Measurements from ENCODE around the gene NSD1. TPM values are rescaled to one million over a fixed set of nuclear protein-coding genes. Genes with fewer than 3 reads are reported as not detected.

The NSD1 gene
- total and polyA plus RNA-seq, 2 donors (not counting 1 experiment from before 2014, with no cell fraction given) = 19.3 to 52.8 TPM

- Histone ChIP-seq H3K4me3 (replicated peaks in 1 of 4; ENCODE audit: control extremely low read depth in 1 of 4, insufficient read depth in 1 of 4, low read depth in 3 of 4, low read length in 4 of 4) (no peak overlapping the region), H3K9me3 (ENCODE audit: control insufficient read depth, insufficient read depth, low read depth, low read length) (no peaks in the 10 kb centered on the region), H3K36me3 (ENCODE audit: control insufficient read depth, insufficient read depth, low read length) (peaks cover 3% of the 10 kb centered on the region), H3K9ac (ENCODE audit: insufficient read depth, low read length) (no peak overlapping the region), H3K79me2 (ENCODE audit: control insufficient read depth, insufficient read depth, low read length) (peaks cover 2% of the 10 kb centered on the region), H3K27ac (ENCODE audit: insufficient read depth, low read length) (no peak overlapping the region), H2AFZ (ENCODE audit: low read length) (no peak overlapping the region), H3K27me3 (ENCODE audit: control insufficient read depth, insufficient read depth, low read length) (no peaks in the 10 kb centered on the region), H3K4me2 (ENCODE audit: extremely low read depth, insufficient read depth, low read length) (no peak overlapping the region), H4K20me1 (ENCODE audit: control insufficient read depth, extremely low read depth, insufficient read depth, low read length) (no peaks in the 10 kb centered on the region), H3K4me1 (ENCODE audit: control insufficient read depth, extremely low read depth, insufficient read depth, low read length) (no peaks in the 10 kb centered on the region)
- DNase-seq (ENCODE audit: low read depth in 2 of 2) = no peak
- TF ChIP-seq CTCF (conservative IDR thresholded peaks at IDR 0.05 in 1 of 2, IDR thresholded peaks at IDR 0.05 in 1 of 2; ENCODE audit: low read depth in 1 of 2, low read length in 2 of 2) = no peak
- TF ChIP-seq EZH2 (IDR thresholded peaks at IDR 0.05; ENCODE audit: low read length, missing control alignments) = no peak
Observed at GRCh38 chr5:177204281-177204680, 70.7 kb downstream of the NSD1 start.

GRCh38 chr5:177209610-177210009 lies 76.0 kb downstream of the NSD1 start:
- H3K9me3 ChIP-seq (ENCODE audit: control insufficient read depth, insufficient read depth, low read depth, low read length) = no peaks in the 10 kb centered on the region
- no peak overlapping the region for H3K27ac ChIP-seq (ENCODE audit: insufficient read depth, low read length)
- H3K27me3 ChIP-seq (ENCODE audit: control insufficient read depth, insufficient read depth, low read length) = no peaks in the 10 kb centered on the region
- no peaks in the 10 kb centered on the region for H3K4me1 ChIP-seq (ENCODE audit: control insufficient read depth, extremely low read depth, insufficient read depth, low read length)
- H3K36me3 ChIP-seq (ENCODE audit: control insufficient read depth, insufficient read depth, low read length) = peaks cover 8% of the 10 kb centered on the region
- H2AFZ ChIP-seq (ENCODE audit: low read length) = no peak overlapping the region
- H3K4me3 ChIP-seq (replicated peaks in 1 of 4; ENCODE audit: control extremely low read depth in 1 of 4, insufficient read depth in 1 of 4, low read depth in 3 of 4, low read length in 4 of 4) = no peak overlapping the region
- no peak overlapping the region for H3K4me2 ChIP-seq (ENCODE audit: extremely low read depth, insufficient read depth, low read length)
- H4K20me1 ChIP-seq (ENCODE audit: control insufficient read depth, extremely low read depth, insufficient read depth, low read length) = no peaks in the 10 kb centered on the region
- DNase-seq (ENCODE audit: low read depth in 2 of 2) = no peak
- H3K79me2 ChIP-seq (ENCODE audit: control insufficient read depth, insufficient read depth, low read length) = peaks cover 2% of the 10 kb centered on the region
- H3K9ac ChIP-seq (ENCODE audit: insufficient read depth, low read length) = no peak overlapping the region
- no peak for TF ChIP-seq EZH2 (IDR thresholded peaks at IDR 0.05; ENCODE audit: low read length, missing control alignments)
- TF ChIP-seq CTCF (conservative IDR thresholded peaks at IDR 0.05 in 1 of 2, IDR thresholded peaks at IDR 0.05 in 1 of 2; ENCODE audit: low read depth in 1 of 2, low read length in 2 of 2) = no peak

- Histone ChIP-seq H3K79me2 (ENCODE audit: control insufficient read depth, insufficient read depth, low read length) (peaks cover 2% of the 10 kb centered on the region), H3K9me3 (ENCODE audit: control insufficient read depth, insufficient read depth, low read depth, low read length) (no peaks in the 10 kb centered on the region), H3K9ac (ENCODE audit: insufficient read depth, low read length) (no peak overlapping the region), H3K4me3 (replicated peaks in 1 of 4; ENCODE audit: control extremely low read depth in 1 of 4, insufficient read depth in 1 of 4, low read depth in 3 of 4, low read length in 4 of 4) (no peak overlapping the region), H2AFZ (ENCODE audit: low read length) (no peak overlapping the region), H3K4me1 (ENCODE audit: control insufficient read depth, extremely low read depth, insufficient read depth, low read length) (no peaks in the 10 kb centered on the region), H3K27me3 (ENCODE audit: control insufficient read depth, insufficient read depth, low read length) (no peaks in the 10 kb centered on the region), H3K27ac (ENCODE audit: insufficient read depth, low read length) (no peak overlapping the region), H3K4me2 (ENCODE audit: extremely low read depth, insufficient read depth, low read length) (no peak overlapping the region), H3K36me3 (ENCODE audit: control insufficient read depth, insufficient read depth, low read length) (peaks cover 8% of the 10 kb centered on the region), H4K20me1 (ENCODE audit: control insufficient read depth, extremely low read depth, insufficient read depth, low read length) (no peaks in the 10 kb centered on the region)
- no peak for DNase-seq (ENCODE audit: low read depth in 2 of 2)
- no peak for TF ChIP-seq CTCF (conservative IDR thresholded peaks at IDR 0.05 in 1 of 2, IDR thresholded peaks at IDR 0.05 in 1 of 2; ENCODE audit: low read depth in 1 of 2, low read length in 2 of 2)
- TF ChIP-seq EZH2 (IDR thresholded peaks at IDR 0.05; ENCODE audit: low read length, missing control alignments) = no peak
Observed at GRCh38 chr5:177212242-177212641, 78.7 kb downstream of the NSD1 start.

All from fibroblast of lung (primary cell).